GM12872 (cell line): ENCODE results near the gene LMX1A.

Source experiments
- CTCF ChIP-seq: IDR thresholded peaks from 3 replicates; pipeline ENCODE4 v1.5.1; 2011; ENCODE audit warnings: low read depth, mild to moderate bottlenecking, low read length, moderate library complexity; ENCODE audit not compliant: insufficient read depth

LMX1A gene

GRCh38 chr1:165189011-165189410 is 167.5 kb downstream of the LMX1A start:
- TF ChIP-seq CTCF: no peak

GRCh38 chr1:165187031-165188009 is 169.2 kb downstream of the LMX1A start:
- TF ChIP-seq CTCF: no peak

- TF ChIP-seq CTCF: no peak
Observed at GRCh38 chr1:165185161-165185889, 171.2 kb downstream of the LMX1A start.

- no peak for TF ChIP-seq CTCF
Observed at GRCh38 chr1:165182975-165183374, 173.5 kb downstream of the LMX1A start.

- no peak for TF ChIP-seq CTCF
Observed at GRCh38 chr1:165179306-165179705, 177.2 kb downstream of the LMX1A start.

GRCh38 chr1:165174491-165174890 is 182.0 kb downstream of the LMX1A start:
- TF ChIP-seq CTCF: no peak

GRCh38 chr1:165173818-165174217 is 182.7 kb downstream of the LMX1A start:
- no peak for TF ChIP-seq CTCF
